ENCODE data around the gene AGAP3.

- TF ChIP-seq POLR2A (IDR thresholded peaks at IDR 0.05; ENCODE audit: low read depth, low read length) = no peak
- TF ChIP-seq RCOR1 (IDR thresholded peaks at IDR 0.05; ENCODE audit: insufficient replicate concordance, low read length) = no peak
- TF ChIP-seq, protein P1, sequence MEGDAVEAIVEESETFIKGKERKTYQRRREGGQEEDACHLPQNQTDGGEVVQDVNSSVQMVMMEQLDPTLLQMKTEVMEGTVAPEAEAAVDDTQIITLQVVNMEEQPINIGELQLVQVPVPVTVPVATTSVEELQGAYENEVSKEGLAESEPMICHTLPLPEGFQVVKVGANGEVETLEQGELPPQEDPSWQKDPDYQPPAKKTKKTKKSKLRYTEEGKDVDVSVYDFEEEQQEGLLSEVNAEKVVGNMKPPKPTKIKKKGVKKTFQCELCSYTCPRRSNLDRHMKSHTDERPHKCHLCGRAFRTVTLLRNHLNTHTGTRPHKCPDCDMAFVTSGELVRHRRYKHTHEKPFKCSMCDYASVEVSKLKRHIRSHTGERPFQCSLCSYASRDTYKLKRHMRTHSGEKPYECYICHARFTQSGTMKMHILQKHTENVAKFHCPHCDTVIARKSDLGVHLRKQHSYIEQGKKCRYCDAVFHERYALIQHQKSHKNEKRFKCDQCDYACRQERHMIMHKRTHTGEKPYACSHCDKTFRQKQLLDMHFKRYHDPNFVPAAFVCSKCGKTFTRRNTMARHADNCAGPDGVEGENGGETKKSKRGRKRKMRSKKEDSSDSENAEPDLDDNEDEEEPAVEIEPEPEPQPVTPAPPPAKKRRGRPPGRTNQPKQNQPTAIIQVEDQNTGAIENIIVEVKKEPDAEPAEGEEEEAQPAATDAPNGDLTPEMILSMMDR (conservative IDR thresholded peaks at IDR 0.05; ENCODE audit: low read depth, low read length) = no peak
- no peak for TF ChIP-seq SMC3 (IDR thresholded peaks at IDR 0.05; ENCODE audit: low read depth, low read length)
- no peak for TF ChIP-seq FOS (IDR thresholded peaks at IDR 0.05; ENCODE audit: low read depth, low read length)
Measured at GRCh38 chr7:151062111-151062398, 24.2 kb upstream of the AGAP3 start.
